Stimulated activated CD4-positive, alpha-beta T cell treated with anti-CD3 and anti-CD28 coated beads, Interleukin-12 subunit alpha, Interleukin-12 subunit beta, amount 100 ng/mL, for 4 hours (primary cell): ENCODE measurements around the gene SDHAF3.
"Not testable (repeated sequence)": the region's sequence is repeated elsewhere in the genome, so short reads cannot be mapped to it uniquely, and the experiment has no call there.

Experiments used
- DNase-seq: peaks from one replicate; pipeline ENCODE4 v3.0.0-alpha.2; 2020

Gene SDHAF3

GRCh38 chr7:97126483-97127171, 9.1 kb downstream of the SDHAF3 start:
- no peak for DNase-seq

- no peak for DNase-seq
Observed at GRCh38 chr7:97128736-97129135, 11.2 kb downstream of the SDHAF3 start.

- DNase-seq, result no peak
Observed at GRCh38 chr7:97130417-97131139, 13.1 kb downstream of the SDHAF3 start.

DNA sequence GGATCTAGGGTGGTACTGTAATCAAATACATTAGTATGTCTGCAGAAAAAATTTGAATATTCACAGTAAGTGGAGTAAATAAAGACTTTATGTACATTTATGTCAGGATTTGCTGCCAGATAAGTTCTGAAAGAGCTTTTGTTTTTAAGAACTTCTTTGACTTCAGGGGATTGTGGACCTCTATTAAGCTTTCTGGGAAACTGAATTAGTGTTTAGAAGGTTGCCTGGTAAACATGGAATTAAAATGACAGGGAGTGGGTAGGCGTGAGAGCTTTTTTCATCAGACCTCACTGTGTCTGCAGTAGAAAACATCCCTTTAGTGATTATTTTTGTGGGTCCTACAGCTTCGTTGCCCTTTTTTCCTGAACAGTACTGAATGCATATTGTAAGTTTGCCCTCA, 15.7 kb downstream of the SDHAF3 start:
- no peak for DNase-seq

- no peak for DNase-seq
Observed at GRCh38 chr7:97138830-97139229, 21.3 kb downstream of the SDHAF3 start.

GRCh38 chr7:97145068-97145467, 27.6 kb downstream of the SDHAF3 start:
- DNase-seq, result no peak

- no peak for DNase-seq
Observed at GRCh38 chr7:97149843-97150242, 32.3 kb downstream of the SDHAF3 start.

- no peak for DNase-seq
Observed at GRCh38 chr7:97155897-97156418, 38.5 kb downstream of the SDHAF3 start.

- DNase-seq, result not testable (repeated sequence)
Observed at GRCh38 chr7:97159984-97160383, 42.5 kb downstream of the SDHAF3 start.

DNA sequence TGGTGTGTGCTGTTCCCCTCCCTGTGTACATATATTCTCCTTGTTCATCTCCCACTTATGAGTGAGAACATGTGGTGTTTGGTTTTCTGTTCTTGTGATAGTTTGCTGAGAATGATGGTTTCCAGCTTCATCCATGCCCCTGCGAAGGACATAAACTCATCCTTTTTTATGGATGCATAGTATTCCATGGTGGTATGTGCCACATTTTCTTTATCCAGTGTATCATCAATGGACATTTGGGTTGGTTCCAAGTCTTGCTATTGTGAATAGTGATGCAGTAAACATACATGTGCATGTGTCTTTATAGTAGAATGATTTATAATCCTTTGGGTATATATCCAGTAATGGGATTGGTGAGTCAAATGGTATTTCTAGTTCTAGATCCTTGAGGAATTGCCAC, 44.1 kb downstream of the SDHAF3 start:
- DNase-seq, result not testable (repeated sequence)

- DNase-seq, result no peak
Observed at GRCh38 chr7:97166308-97166707, 48.8 kb downstream of the SDHAF3 start.

DNA sequence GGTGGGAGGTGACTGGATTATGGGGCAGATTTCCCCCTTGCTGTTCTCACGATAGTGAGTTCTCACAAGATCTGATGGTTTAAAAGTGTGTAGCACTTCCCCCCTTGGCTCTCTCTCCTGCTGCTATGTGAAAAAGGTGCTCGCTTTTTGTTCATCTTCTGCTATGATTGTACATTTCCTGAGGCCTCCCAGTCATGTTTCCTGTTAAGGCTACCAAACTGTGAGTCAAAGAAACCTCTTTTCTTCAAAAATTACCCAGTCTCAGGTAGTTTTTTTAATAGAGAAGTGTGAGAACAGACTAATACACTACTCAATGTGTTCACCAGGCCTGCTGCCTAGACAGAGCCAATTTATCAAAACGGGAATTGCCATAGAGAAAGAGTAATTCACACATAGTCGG, 49.7 kb downstream of the SDHAF3 start:
- no peak for DNase-seq

GRCh38 chr7:97167749-97168148, 50.3 kb downstream of the SDHAF3 start:
- DNase-seq, result no peak

- DNase-seq, result no peak
Observed at GRCh38 chr7:97174303-97174702, 56.8 kb downstream of the SDHAF3 start.

- peak; percentile 18 for DNase-seq
Observed at GRCh38 chr7:97179454-97180104, 62.1 kb downstream of the SDHAF3 start.

DNA sequence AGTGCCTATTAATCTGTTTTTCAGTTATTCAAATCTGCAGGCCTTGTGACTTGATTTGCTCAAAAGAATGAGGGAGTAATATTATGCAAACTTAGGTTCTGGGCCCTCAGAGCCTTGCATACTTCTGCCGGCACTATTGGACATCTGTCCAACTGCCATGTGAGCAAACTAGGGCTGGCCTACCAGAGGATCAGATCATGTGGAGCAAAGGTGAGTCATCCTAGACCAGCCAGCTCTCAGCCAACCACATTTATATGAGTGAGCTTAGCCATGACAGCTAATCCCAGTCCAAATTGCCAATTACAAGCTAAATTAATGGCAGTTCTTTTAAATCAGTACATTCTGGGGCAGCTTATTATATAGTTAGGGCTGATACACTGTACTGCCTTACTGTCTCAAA, 69.6 kb downstream of the SDHAF3 start:
- DNase-seq, result no peak

DNA sequence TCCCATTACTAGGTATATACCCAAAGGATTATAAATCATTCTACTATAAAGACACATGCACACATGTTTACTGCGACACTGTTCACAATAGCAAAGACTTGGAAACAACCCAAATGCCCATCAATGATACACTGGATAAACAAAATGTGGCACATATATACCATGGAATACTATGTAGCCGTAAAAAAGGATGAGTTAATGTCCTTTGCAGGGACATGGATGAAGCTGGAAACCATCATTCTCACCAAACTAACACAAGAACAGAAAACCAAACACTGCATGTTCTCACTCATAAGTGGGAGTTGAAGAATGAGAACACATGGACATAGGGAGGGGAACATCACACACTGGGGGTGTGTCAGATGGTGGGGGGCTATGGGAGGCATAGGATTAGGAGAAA, 78.7 kb downstream of the SDHAF3 start:
- DNase-seq, result not testable (repeated sequence)

GRCh38 chr7:97198596-97198995, 81.1 kb downstream of the SDHAF3 start:
- no peak for DNase-seq

DNA sequence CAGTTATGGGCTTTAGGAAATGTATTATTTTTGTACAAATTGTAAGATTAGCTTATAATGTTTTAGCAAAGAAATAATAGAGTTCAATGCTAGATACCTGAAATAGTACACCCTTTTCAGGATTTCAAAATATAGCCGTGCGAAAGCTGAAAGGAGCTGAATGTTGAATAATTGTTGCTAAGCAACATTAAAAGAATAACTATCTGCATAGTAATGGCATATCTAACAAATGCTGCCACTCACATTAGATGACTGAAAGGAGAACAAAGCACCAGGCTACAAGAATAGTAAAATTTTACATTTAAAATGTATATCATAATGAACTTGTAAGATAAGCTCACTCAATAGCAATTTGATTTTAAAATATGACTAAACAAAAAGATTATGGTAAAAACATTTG, 82.5 kb downstream of the SDHAF3 start:
- no peak for DNase-seq

GRCh38 chr7:97203957-97204356, 86.5 kb downstream of the SDHAF3 start:
- DNase-seq, result no peak

DNA sequence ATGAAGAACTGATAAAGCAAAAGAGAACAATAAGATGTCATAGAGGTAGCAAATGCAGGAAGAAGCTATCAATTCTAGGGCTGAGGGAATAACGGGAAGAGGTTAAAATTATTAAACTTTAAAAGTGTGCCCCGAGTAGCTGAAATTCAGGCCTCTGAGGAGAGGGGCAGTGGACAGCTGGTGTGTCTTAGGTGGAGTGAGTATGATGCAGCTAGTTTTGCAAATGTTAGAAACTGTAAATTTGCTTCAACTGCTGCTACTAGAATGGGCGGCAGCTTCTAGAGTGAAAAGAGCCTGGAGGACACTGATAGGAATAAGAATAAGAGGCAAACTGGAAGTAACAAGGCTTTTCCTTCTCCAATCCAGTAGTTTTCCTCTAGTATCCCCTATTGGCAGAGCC, 87.3 kb downstream of the SDHAF3 start:
- DNase-seq, result no peak

- no peak for DNase-seq
Observed at GRCh38 chr7:97215556-97215955, 98.1 kb downstream of the SDHAF3 start.

DNA sequence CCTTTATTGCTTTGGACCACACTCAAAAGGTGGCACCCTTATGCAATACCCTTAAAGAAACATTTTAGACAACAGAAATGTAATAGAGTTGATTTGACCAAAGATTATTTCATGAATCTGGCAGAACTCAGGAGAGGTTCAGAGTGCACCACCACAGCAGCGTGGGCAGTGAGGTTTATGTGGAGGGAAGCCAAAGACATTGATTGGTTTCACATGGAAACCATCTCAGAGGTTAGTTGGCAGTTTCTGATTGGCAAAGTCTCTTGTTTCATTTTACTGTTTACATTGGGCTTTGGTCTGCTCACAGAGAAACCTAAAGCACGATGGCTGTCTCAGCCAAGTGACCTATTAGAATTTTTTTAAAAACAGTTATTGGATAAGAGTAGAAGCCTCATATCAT, 101.3 kb downstream of the SDHAF3 start:
- no peak for DNase-seq

GRCh38 chr7:97219237-97219636, 101.7 kb downstream of the SDHAF3 start:
- DNase-seq, result no peak
